Choroid plexus epithelial cell (primary cell): Measurements from ENCODE around the gene CHRNA7.
"Not testable (repeated sequence)": the region's sequence is repeated elsewhere in the genome, so short reads cannot be mapped to it uniquely, and the experiment has no call there.

ENCODE experiments used
- DNase-seq: peaks from one replicate; pipeline ENCODE4 v3.0.0-alpha.2; 2010; ENCODE audit warnings: low read depth
- H3K4me3 ChIP-seq: 2 replicates; pipeline ENCODE4 v1.5.1; 2011; ENCODE audit warnings: low read depth, mild to moderate bottlenecking, control low read depth, low read length, moderate library complexity
- CTCF ChIP-seq: conservative IDR thresholded peaks from 2 replicates; pipeline ENCODE4 v1.5.1; 2011; ENCODE audit warnings: low read depth, mild to moderate bottlenecking, control low read depth, inconsistent platforms, low read length, moderate library complexity

Gene CHRNA7

GRCh38 chr15:32130823-32131222 lies 100.5 kb downstream of the CHRNA7 start:
- no peak overlapping the region for H3K4me3 ChIP-seq
- no peak for TF ChIP-seq CTCF
- no peak for DNase-seq

- no peak for DNase-seq
- no peak for TF ChIP-seq CTCF
- H3K4me3 ChIP-seq = no peak overlapping the region
These were observed 101.5 kb downstream of the CHRNA7 start for GRCh38 chr15:32131803-32132202.

GRCh38 chr15:32132859-32133258 lies 102.5 kb downstream of the CHRNA7 start:
- no peak for TF ChIP-seq CTCF
- DNase-seq = no peak
- H3K4me3 ChIP-seq = no peak overlapping the region

- TF ChIP-seq CTCF = no peak
- no peak for DNase-seq
These were observed 104.5 kb downstream of the CHRNA7 start for GRCh38 chr15:32134842-32135241.

GRCh38 chr15:32135335-32135734 lies 105.0 kb downstream of the CHRNA7 start:
- TF ChIP-seq CTCF = no peak
- no peak overlapping the region for H3K4me3 ChIP-seq
- DNase-seq = no peak

More at GRCh38 chr15:32134842-32135241, 104.5 kb downstream of the CHRNA7 start:
- no peak overlapping the region for H3K4me3 ChIP-seq

GRCh38 chr15:32145512-32145911 lies 115.2 kb downstream of the CHRNA7 start:
- not testable (repeated sequence) for DNase-seq

GRCh38 chr15:32148833-32149555 lies 118.7 kb downstream of the CHRNA7 start:
- H3K4me3 ChIP-seq = no peak overlapping the region
- no peak for TF ChIP-seq CTCF
- no peak for DNase-seq

More at GRCh38 chr15:32145512-32145911, 115.2 kb downstream of the CHRNA7 start:
- not testable (repeated sequence) for H3K4me3 ChIP-seq

GRCh38 chr15:32152574-32152973 lies 122.3 kb downstream of the CHRNA7 start:
- no peak for TF ChIP-seq CTCF
- H3K4me3 ChIP-seq = no peak overlapping the region
- DNase-seq = no peak

- not testable (repeated sequence) for H3K4me3 ChIP-seq, DNase-seq
These were observed 123.7 kb downstream of the CHRNA7 start for GRCh38 chr15:32153868-32154623.

- DNase-seq, H3K4me3 ChIP-seq: not testable (repeated sequence)
These were observed 131.8 kb downstream of the CHRNA7 start for GRCh38 chr15:32162143-32162542.
